Right forelimb (tissue), 1 donor: ENCODE results near the gene RABEP1.

Experiments
- DNase-seq: peaks from one replicate; pipeline ENCODE4 v3.0.0-alpha.2; 2018

RABEP1 gene

DNA sequence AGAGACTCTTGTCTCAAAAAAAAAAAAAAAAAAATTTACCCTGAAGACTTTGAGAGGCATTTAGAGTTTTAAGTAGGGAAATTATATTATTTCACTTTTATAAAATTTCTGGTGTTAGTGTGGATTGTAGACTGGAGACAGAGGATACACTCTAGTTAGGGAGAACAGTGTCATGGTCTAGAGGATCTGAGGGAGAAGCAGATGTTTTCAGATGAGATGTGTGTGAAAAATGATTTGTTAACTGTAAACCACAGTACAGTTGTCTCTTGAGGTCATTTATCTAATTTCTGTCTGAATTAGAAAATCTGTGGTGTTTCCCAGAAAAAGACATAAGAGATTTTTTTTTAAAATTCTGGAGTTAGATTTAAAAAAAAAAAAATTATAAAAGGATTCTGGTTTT is 82.6 kb downstream of the RABEP1 start:
- no peak for DNase-seq

- no peak for DNase-seq
Measured at GRCh38 chr17:5365831-5366230, 83.7 kb downstream of the RABEP1 start.

- no peak for DNase-seq
Measured at GRCh38 chr17:5370411-5370810, 88.3 kb downstream of the RABEP1 start.

- no peak for DNase-seq
Measured at GRCh38 chr17:5373112-5373511, 91.0 kb downstream of the RABEP1 start.

GRCh38 chr17:5378566-5379207 is 96.6 kb downstream of the RABEP1 start:
- no peak for DNase-seq

- DNase-seq = no peak
Measured at GRCh38 chr17:5379351-5380107, 97.4 kb downstream of the RABEP1 start.

- no peak for DNase-seq
Measured at GRCh38 chr17:5380491-5381135, 98.5 kb downstream of the RABEP1 start.

DNA sequence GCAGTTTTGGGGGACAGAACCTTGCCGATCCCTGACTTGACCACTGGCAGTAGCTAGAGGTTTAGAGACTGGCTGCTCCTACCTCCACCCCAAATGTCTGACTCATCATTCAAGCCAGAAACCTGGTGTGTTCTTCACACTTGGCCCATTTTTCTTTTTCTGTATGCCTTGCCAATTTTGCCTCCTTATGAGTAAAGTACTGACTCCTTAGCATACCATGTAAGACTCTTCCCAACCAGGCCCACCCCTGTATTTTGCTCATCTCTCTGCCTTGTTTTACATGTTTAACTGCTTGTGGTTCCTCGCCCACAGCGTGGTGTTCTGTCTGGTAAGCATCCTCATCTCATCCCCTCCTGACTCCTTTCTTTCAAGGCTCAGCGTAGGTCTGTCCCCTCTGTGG is 99.5 kb downstream of the RABEP1 start:
- no peak for DNase-seq

DNA sequence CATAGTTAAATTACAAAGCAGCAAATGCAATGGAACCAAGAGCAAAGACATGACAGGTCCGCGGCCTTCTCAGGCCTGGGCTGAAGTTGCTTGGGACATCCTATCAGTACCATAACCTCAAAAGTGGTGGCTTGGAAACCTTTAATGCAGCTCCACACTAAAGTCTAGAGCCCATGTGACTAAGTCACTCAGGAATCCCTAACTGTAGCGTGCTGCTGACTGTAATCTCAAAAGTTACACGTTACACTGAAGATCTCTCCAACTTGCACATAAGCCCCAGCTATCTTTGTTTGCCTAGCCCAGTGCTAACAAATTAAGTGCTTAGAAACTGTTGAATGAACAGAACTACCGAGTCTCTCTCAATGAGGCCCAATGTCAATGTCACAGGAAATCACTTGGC is 109.6 kb downstream of the RABEP1 start:
- no peak for DNase-seq

GRCh38 chr17:5396612-5397011 is 114.5 kb downstream of the RABEP1 start:
- no peak for DNase-seq

DNA sequence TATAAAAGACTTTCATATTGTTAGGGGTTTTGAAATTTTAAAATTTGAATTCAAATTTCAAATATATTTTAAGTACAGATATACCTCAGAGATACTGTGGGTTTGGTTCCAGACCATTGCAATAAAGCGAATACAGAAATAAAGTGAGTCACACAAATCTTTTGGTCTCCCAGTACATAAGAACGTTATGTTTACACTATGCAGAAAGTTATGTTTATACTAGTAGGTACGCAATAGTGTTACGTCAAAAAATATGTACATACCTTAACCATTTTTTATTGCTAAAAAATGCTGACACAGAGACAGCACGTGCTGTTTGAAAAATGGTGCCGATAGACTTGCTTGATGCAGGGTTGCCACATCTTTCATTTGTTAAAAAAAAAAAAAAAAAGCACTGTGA is 117.7 kb downstream of the RABEP1 start:
- DNase-seq = no peak

GRCh38 chr17:5405400-5405799 is 123.3 kb downstream of the RABEP1 start:
- no peak for DNase-seq

DNA sequence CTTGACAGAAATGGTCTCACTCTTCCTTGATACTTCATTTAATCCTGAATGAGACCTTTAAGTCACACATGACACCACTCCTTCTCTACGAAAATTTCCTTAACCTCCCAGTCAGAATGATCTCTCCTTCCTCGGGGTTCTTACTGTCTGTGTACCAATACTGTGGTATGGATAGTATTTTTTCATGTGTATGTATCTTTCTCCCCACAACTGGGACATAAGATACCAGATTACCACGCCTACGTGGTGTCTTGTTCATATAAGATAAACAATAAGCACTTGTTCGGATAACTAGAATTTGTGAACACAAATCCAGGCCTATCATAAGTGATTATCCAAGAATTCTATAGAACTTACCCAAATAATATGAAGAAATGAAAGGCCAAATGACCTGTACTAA is 126.1 kb downstream of the RABEP1 start:
- no peak for DNase-seq

DNA sequence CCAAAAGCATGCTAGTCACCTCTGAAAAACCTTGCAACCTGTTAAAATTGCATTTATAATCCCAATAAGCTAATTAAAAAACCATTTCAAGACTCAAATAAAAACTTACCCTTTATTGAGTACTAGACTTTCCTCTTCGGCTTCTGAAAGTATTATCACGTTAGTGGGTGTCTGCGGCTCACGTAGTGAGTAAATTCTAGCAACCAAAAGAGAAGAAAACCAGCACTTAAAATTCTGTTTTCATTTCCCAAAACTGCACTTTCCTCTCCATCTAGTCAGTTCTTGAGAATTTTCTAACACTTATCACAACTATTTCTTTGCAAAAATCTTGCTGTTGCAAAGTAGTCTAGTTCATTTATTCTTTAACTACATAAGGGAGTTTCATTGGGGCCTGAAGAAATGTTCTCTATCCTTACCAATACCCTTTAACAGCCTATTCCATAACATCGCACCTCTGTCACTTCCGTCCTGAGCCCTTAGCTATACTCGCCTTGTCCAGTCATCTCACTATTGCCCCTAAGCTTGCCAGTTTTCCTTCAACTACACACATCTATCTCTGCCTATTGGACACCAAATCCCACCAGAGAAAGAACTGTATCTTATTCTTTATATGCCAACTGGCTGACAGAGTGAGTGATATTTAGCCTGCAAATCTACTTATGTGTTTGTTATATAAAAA is 128.6 kb downstream of the RABEP1 start:
- DNase-seq = no peak

DNA sequence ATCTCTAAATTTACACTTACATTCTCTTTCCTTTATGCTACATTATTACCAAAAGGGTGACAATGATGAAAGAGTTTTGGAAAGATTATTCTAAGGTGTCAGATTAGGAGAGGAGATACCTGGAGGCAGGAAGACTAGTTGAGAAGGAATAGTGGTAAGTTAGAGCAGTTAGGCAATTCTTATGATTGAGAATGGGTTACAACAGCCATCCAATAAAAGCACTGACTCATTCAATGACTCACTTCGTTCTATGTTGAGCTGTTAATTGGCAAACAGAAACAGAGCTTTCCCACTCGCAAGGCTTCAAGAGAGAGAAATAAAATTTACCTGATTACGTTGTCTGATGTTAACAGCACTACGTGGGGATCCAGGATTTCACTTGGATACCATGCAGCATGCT is 131.6 kb downstream of the RABEP1 start:
- no peak for DNase-seq

GRCh38 chr17:5416901-5417300 is 134.8 kb downstream of the RABEP1 start:
- no peak for DNase-seq

GRCh38 chr17:5418858-5419355 is 136.8 kb downstream of the RABEP1 start:
- DNase-seq = no peak

DNA sequence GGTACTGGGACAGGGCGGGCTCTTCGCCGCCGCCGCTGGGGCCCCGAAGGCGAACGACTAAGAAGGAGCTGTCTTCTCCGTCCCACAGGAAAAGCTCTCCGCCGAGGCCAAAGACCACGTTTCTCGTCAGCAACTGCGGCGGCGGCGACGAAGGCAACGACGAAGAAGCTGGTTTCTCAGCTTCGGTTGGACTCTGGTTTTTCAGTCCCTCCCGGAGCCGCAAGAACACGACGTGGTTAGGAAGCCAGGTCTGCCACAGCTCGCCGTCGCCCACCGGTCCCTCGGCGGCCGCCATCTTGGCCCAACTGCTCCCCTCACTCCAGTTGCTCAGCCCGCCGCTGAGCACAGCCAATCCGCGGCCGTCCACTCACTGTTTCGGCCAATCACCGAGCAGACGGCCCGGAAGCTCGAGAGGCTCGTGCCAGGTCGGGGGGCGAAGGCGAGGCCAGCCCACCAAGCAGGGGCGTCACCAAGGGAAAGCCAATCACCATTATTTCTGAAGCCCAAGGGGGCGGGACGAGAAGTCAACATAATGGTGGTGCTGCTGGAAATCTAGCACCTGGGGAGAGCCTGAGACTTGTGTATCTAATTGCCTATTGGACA is 137.4 kb downstream of the RABEP1 start, which contains the start of gene NUP88:
Gene NUP88 (minus strand): TSS at position 307 of the 603 bp plus-strand sequence. CDS start 12 bp downstream, at position 295.
- DNase-seq = peak; percentile 98

DNA sequence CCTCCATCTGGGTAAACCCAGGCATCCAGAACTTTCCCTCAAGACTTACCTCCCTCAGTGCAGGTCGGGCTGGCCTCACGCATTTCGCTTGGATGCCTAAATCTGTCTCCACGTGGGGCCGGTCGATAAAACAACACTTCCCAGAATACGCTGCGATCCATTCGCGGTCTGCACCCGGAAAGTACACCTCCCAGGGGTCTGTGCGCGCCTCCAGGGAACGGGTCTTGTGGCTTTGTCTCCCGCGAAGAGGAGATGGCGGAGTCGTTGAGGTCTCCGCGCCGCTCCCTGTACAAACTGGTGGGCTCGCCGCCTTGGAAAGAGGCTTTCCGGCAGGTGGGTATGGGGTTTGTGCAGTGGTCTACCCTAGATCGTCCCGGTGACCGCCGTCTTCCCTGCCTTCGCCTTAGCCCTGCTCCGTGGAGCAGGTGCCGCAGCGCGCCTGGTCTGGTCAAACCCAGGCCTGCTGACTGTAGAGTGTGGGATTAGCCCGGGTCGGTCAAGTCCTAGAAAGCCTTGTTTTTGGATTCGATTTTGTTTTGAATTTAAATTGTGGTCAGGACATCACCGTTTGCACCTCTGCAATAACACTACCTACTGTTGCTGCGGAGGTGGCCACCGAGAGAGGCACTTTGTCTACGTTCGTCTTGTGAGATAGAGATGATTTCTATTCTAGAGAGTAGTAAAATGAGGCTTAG is 138.0 kb downstream of the RABEP1 start, which contains the start of gene RPAIN:
Gene RPAIN (plus strand): TSS at position 224 of the 695 bp plus-strand sequence. CDS start 29 bp downstream, at position 253.
- no peak for DNase-seq

GRCh38 chr17:5422505-5422904 is 140.4 kb downstream of the RABEP1 start:
- DNase-seq = no peak

- no peak for DNase-seq
Measured at GRCh38 chr17:5424909-5425308, 142.8 kb downstream of the RABEP1 start.

- no peak for DNase-seq
Measured at GRCh38 chr17:5425826-5426225, 143.7 kb downstream of the RABEP1 start.
